GM23338 (cell line): Measurements from ENCODE around the gene C16orf86. TPM values are rescaled to one million over a fixed set of nuclear protein-coding genes. Genes with fewer than 3 reads are reported as not detected.

ENCODE experiments used
- ATAC-seq: fragments of 200-7000 bp; cut with Tn5 transposase; 3 replicates; pipeline ENCODE4 v1.9.1; 2020
- DNase-seq: peaks from one replicate; pipeline ENCODE4 v3.0.0-alpha.2; 2015; ENCODE audit warnings: low spot score
- H2AFZ ChIP-seq: fragments of 200-600 bp; sonication (generic); 2 replicates; pipeline ENCODE4 v1.8.0; 2016; ENCODE audit warnings: antibody characterized with exemption, mild to moderate bottlenecking, moderate library complexity
- H3F3A ChIP-seq: fragments of 200-600 bp; sonication (generic); replicated peaks from 2 replicates; pipeline ENCODE4 v1.8.0; 2017; ENCODE audit warnings: antibody characterized with exemption, mixed run types, low read depth
- H3K27ac ChIP-seq: fragments of 200-600 bp; sonication (generic); 2 replicates; pipeline ENCODE4 v1.6.1; 2016; ENCODE audit warnings: low read depth
- H3K27me3 ChIP-seq: fragments of 200-600 bp; sonication (generic); 2 replicates; pipeline ENCODE4 v1.8.0; 2016; ENCODE audit warnings: mild to moderate bottlenecking, mixed run types, moderate library complexity; ENCODE audit not compliant: insufficient read depth
- H3K36me3 ChIP-seq: fragments of 200-600 bp; sonication (generic); 2 replicates; pipeline ENCODE4 v1.8.0; 2016; ENCODE audit warnings: mild to moderate bottlenecking; ENCODE audit not compliant: insufficient read depth
- H3K4me1 ChIP-seq: fragments of 200-600 bp; sonication (generic); 2 replicates; pipeline ENCODE4 v1.8.0; 2016; ENCODE audit warnings: mild to moderate bottlenecking, moderate library complexity; ENCODE audit not compliant: insufficient read depth
- H3K4me2 ChIP-seq: fragments of 200-600 bp; sonication (generic); 2 replicates; pipeline ENCODE4 v1.7.1; 2017; ENCODE audit warnings: mixed run types
- H3K4me3 ChIP-seq: fragments of 200-600 bp; sonication (generic); 2 replicates; pipeline ENCODE4 v1.6.1; 2016; ENCODE audit warnings: mixed run types
- H3K79me2 ChIP-seq: fragments of 200-600 bp; sonication (generic); replicated peaks from 2 replicates; pipeline ENCODE4 v1.8.0; 2017; ENCODE audit warnings: mild to moderate bottlenecking; ENCODE audit not compliant: insufficient read depth
- H3K9me2 ChIP-seq: fragments of 200-600 bp; sonication (generic); 2 replicates; pipeline ENCODE4 v1.8.0; 2017; ENCODE audit not compliant: insufficient read depth
- H4K20me1 ChIP-seq: fragments of 200-600 bp; sonication (generic); replicated peaks from 2 replicates; pipeline ENCODE4 v1.8.0; 2017; ENCODE audit warnings: mild to moderate bottlenecking; ENCODE audit not compliant: insufficient read depth
- H3K27ac Mint-ChIP-seq: 2 replicates; pipeline ENCODE4 v1.8.0; 2020; ENCODE audit warnings: inconsistent platforms, mild to moderate bottlenecking, moderate library complexity, mixed read lengths
- H3K27me3 Mint-ChIP-seq: 3 replicates; pipeline ENCODE4 v1.8.0; 2022; ENCODE audit warnings: low read depth, mild to moderate bottlenecking, moderate library complexity, mixed read lengths, inconsistent platforms; ENCODE audit not compliant: insufficient read depth, poor library complexity
- H3K36me3 Mint-ChIP-seq: 3 replicates; pipeline ENCODE4 v1.8.0; 2021; ENCODE audit warnings: low read depth, mild to moderate bottlenecking, inconsistent platforms, moderate library complexity, mixed read lengths
- H3K4me1 Mint-ChIP-seq: 3 replicates; pipeline ENCODE4 v1.8.0; 2020; ENCODE audit warnings: mild to moderate bottlenecking, inconsistent platforms, mixed read lengths
- H3K4me3 Mint-ChIP-seq: 3 replicates; pipeline ENCODE4 v1.8.0; 2021; ENCODE audit warnings: moderate library complexity, mild to moderate bottlenecking, inconsistent platforms, mixed read lengths
- H3K9me3 Mint-ChIP-seq: 3 replicates; pipeline ENCODE4 v1.8.0; 2020; ENCODE audit warnings: moderate library complexity, mild to moderate bottlenecking, inconsistent platforms, mixed read lengths
- CREB1 ChIP-seq: fragments of 250-450 bp; sonication (Bioruptor Pico); IDR thresholded peaks from 2 replicates; pipeline ENCODE4 v1.5.0; 2020; ENCODE audit warnings: low read depth, mild to moderate bottlenecking, moderate library complexity
- JUNB ChIP-seq: IDR thresholded peaks from one replicate; pipeline ENCODE4 v1.6.1; 2016; ENCODE audit warnings: antibody characterized with exemption; ENCODE audit not compliant: unreplicated experiment
- POLR2AphosphoS5 ChIP-seq: IDR thresholded peaks from 2 replicates; pipeline ENCODE4 v1.6.1; 2016; ENCODE audit warnings: antibody characterized with exemption, low read depth
- ZNF331 ChIP-seq: fragments of 250-450 bp; sonication (Bioruptor Pico); IDR thresholded peaks from 2 replicates; pipeline ENCODE4 v1.5.0; 2020; ENCODE audit warnings: low read depth, mild to moderate bottlenecking, moderate library complexity
- ZNF462 ChIP-seq: fragments of 250-450 bp; sonication (Bioruptor Pico); IDR thresholded peaks from 2 replicates; pipeline ENCODE4 v1.5.0; 2020; ENCODE audit warnings: mild to moderate bottlenecking, moderate library complexity
- polyA plus RNA-seq: library from polyadenylated mRNA; unstranded; fragments of >200 nt; fragmentation: Nextera tagmentation; extraction: Ambion mirVana; gene quantifications from 2 replicates; pipeline ENCODE4 v1.2.1, GENCODE V29; 2016
- total RNA-seq: library from RNA; depleted of rRNA; stranded (reverse); fragments of >200 nt; shearing (Covaris generic); gene quantifications from 2 replicates; pipeline ENCODE4 v1.2.3, GENCODE V29; 2014

C16orf86 gene
- total and polyA plus RNA-seq, 2 experiments from 2014 or later: 0.87 to 1.1 TPM

- Histone ChIP-seq H3F3A (0 out of 2 replicates have a peak, but pooled peaks cover 4% of the 10 kb centered on the region), H4K20me1 (no peaks in the 10 kb centered on the region; the same call in 1 of the 2 replicates), H3K79me2 (no peaks in the 10 kb centered on the region), H3K4me3 (no peak overlapping the region), H3K4me2 (no peak overlapping the region), H3K4me1 (no peaks in the 10 kb centered on the region), H2AFZ (no peak overlapping the region), H3K27ac (no peak overlapping the region), H3K36me3 (no peaks in the 10 kb centered on the region), H3K27me3 (no peaks in the 10 kb centered on the region), H3K9me2 (no peaks in the 10 kb centered on the region)
- H3K4me1 Mint-ChIP-seq: 0 out of 3 replicates have a peak, but pooled peaks cover 3% of the 10 kb centered on the region
- no peak for DNase-seq
- ATAC-seq: no peak
- H3K27me3 Mint-ChIP-seq: peaks cover 15% of the 10 kb centered on the region
- H3K27ac Mint-ChIP-seq: no peak overlapping the region
- no peak for TF ChIP-seq CREB1 (CRISPR knock-in tag)
- no peak for TF ChIP-seq ZNF331 (CRISPR knock-in tag)
- no peak for TF ChIP-seq ZNF462 (CRISPR knock-in tag)
- no peak overlapping the region for H3K4me3 Mint-ChIP-seq
- H3K36me3 Mint-ChIP-seq: 0 out of 3 replicates have a peak, but pooled peaks cover 3% of the 10 kb centered on the region
- no peaks in the 10 kb centered on the region for H3K9me3 Mint-ChIP-seq
Observed at GRCh38 chr16:67675999-67676398, 9.4 kb downstream of the C16orf86 start.

- ATAC-seq (no peak), DNase-seq (no peak)
- H3K4me3 ChIP-seq: no peak overlapping the region
- H3K4me1 ChIP-seq: no peaks in the 10 kb centered on the region
- H3K79me2 ChIP-seq: no peaks in the 10 kb centered on the region
- Mint-ChIP-seq H3K4me3 (no peak overlapping the region), H3K27me3 (peaks cover 15% of the 10 kb centered on the region), H3K9me3 (no peaks in the 10 kb centered on the region), H3K36me3 (0 out of 3 replicates have a peak, but pooled peaks cover 3% of the 10 kb centered on the region), H3K4me1 (0 out of 3 replicates have a peak, but pooled peaks cover 3% of the 10 kb centered on the region), H3K27ac (no peak overlapping the region)
- no peaks in the 10 kb centered on the region for H3K36me3 ChIP-seq
- H4K20me1 ChIP-seq: no peaks in the 10 kb centered on the region; the same call in 1 of the 2 replicates
- no peak overlapping the region for H3K27ac ChIP-seq
- TF ChIP-seq JUNB: no peak
- no peak for TF ChIP-seq POLR2AphosphoS5
- no peaks in the 10 kb centered on the region for H3K27me3 ChIP-seq
- H2AFZ ChIP-seq: no peak overlapping the region
- H3F3A ChIP-seq: 0 out of 2 replicates have a peak, but pooled peaks cover 4% of the 10 kb centered on the region
- H3K9me2 ChIP-seq: no peaks in the 10 kb centered on the region
- no peak overlapping the region for H3K4me2 ChIP-seq
Observed at GRCh38 chr16:67676516-67676915, 9.9 kb downstream of the C16orf86 start.
